H4 (cell line): ENCODE measurements around the gene DNAI1. TPM values are rescaled to one million over a fixed set of nuclear protein-coding genes. Genes with fewer than 3 reads are reported as not detected.

ENCODE experiments used
- DNase-seq: peaks from one replicate; pipeline ENCODE4 v3.0.0-alpha.2; 2015; ENCODE audit warnings: low spot score
- total RNA-seq: library from RNA; depleted of rRNA; stranded (reverse); fragments of >200 nt; shearing (Covaris generic); gene quantifications from 2 replicates; pipeline ENCODE4 v1.2.3, GENCODE V29; 2014

DNAI1 gene
- total RNA-seq, 1 experiment from 2014 or later, result 0.27 TPM

- DNase-seq, result no peak
These were observed 31.8 kb downstream of the DNAI1 start for GRCh38 chr9:34490360-34490759.

- no peak for DNase-seq
These were observed 32.2 kb downstream of the DNAI1 start for GRCh38 chr9:34490760-34491159.

GRCh38 chr9:34491596-34491995 lies 33.0 kb downstream of the DNAI1 start:
- no peak for DNase-seq

DNA sequence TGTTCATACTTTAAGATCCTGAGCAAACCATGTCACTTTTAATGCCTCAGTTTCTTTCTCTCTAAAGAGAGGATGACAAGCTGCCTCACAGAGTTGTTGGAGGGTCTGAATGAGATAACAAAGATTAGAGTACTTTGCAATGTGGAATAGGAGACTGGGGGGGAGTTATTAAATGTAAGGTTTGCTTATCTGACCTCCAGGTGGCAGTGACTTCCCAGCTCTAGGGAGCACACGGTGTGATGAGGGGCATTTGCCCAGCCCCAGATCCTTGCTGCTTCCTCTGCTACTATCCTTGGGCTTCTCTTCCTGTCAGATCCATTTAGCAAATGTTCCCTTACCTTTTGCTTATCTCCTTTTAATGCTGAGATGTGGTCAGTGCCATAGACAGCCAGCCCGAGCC lies 33.4 kb downstream of the DNAI1 start:
- DNase-seq, result no peak

DNA sequence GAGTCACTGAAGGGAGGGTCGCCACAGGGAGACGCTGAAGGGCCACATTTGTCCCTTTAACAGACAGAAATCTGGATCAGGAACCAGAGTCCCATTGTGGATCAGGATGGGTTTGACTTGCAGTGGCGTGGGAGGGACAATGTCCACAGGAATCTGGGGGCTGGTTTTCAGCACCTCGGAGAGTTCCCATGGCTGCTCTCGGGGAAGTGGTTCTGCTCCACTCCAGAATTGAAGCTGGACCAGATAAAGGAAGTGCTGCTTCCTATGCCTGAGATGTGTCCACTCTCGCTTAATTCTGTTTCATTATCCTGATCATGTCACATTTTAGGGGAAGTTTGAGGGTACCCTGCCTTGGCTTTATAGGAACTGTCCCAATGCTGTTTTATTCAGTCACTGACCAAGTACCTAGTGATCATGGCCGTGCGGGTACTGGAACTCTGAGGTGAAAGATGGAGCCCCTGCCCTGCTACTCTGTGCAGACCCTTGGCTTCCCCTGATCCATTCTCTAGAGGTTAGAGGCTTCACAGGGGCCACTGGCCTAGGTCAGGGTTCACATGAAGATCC lies 35.4 kb downstream of the DNAI1 start:
- DNase-seq, result no peak

GRCh38 chr9:34496149-34496712 lies 37.6 kb downstream of the DNAI1 start:
- no peak for DNase-seq

- DNase-seq, result no peak
These were observed 39.9 kb downstream of the DNAI1 start for GRCh38 chr9:34498553-34498952.

- no peak for DNase-seq
These were observed 40.5 kb downstream of the DNAI1 start for GRCh38 chr9:34499076-34499475.

DNA sequence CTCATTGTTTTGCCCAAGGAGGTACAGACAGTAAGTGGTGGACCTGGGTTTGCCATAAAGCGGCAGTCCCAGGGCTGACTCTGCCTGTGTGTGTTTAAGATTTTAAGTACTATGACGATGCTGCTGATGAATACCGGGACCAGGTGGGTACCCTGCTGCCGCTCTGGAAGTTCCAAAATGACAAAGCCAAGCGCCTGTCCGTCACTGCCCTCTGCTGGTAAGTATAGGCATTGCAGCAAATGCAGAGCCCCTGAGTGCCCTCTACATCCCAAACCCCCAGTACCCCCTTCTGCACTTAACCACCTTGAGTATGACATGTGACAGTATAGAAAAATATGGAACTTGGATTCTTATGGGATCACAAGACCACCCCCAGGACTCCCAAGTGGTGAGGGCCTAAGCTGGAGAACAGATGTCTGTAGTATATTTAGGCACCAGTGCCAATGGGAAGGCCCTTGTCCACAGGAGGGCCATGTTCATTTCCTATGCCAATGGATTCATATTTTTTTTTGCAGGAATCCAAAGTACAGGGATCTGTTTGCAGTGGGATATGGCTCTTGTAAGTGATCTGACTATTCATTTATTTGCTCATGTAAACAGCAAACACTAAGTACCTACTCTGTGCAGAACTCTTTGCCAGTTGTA lies 42.1 kb downstream of the DNAI1 start:
- DNase-seq, result peak; percentile 42

DNA sequence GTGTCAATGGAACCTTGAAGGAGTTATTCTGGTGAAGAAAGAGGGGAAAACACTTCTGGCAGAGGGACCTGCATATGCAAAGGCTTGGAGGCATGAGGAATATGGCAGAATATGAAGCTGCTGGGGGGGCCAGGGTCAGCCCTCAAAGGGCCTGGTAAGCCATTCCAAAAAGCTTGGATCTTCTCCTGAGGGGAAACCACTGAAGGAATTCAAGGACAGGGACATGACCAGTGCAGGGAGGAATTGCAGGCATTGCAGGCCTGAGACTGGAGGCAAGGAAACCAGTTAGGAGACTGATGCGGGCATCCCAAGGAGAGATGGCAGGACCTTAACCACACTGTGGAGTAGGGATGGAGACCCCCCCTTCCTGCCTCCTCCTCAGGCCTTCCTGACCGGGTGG lies 42.8 kb downstream of the DNAI1 start:
- no peak for DNase-seq

DNA sequence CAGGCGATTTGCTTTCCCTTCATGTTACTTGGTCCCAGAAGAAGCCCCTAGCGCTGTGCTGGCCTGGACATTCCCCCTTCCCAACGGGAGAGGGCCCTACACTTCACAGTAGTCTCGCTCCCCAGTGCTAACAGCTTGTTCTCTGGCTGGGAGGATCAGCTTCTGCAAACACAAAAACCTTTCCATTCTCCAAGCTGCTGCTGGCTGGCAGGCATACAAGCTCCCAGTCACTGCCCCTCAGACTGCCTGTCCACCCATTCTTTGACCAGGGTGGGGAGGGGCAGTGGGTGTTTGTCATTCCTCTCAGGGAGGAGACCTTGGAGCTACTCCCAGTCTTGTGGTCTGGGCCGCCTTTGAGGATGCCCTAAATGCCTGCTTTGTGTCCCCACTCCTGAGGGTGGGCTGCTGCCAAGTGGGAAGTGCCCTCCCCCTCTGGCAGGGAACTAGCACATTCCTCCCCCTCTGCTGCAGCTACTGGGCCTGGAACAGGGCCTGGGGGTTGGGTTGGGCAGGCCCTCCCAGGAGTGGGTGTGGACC lies 43.4 kb downstream of the DNAI1 start:
- DNase-seq, result peak; percentile 82

- no peak for DNase-seq
These were observed 43.9 kb downstream of the DNAI1 start for GRCh38 chr9:34502471-34502870.

DNA sequence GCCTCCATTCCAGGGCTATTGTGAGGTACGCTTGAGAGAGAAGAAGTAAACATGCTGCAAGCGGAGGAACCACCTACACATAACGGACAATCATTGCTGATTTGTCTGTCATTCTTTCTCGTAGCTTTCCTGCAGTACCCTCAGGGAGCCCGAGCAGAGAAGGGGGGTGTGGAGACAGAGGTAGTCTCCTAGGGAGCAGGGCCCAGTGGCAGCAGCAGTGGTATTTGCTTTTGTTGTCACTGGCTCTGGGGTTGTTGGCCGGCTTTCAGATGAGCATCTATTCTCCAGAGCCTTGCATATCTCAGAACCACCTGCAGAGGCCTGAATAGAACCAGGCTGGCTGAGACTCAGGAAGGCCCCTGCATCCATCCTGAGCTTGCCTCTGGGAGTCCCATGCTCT lies 44.3 kb downstream of the DNAI1 start:
- DNase-seq, result no peak

DNA sequence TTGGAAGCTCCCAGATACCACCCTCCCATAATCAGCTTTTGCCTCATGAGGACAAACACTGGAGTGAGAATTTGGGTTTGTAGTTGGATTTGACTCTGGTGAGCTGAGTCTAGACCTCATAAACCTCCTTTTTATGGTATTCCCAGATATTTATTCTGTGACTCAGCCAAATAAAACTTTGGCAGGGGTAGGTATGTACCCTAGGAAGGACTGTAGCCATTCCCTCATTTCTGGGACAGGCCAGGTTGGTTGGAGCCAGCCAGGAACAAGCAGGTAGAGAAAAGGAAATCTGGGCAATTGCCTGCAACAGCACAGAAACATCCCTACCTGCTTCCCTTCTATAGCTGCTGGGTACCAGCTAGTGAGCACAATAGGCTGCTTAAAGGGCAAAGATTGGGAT lies 44.8 kb downstream of the DNAI1 start:
- no peak for DNase-seq

DNA sequence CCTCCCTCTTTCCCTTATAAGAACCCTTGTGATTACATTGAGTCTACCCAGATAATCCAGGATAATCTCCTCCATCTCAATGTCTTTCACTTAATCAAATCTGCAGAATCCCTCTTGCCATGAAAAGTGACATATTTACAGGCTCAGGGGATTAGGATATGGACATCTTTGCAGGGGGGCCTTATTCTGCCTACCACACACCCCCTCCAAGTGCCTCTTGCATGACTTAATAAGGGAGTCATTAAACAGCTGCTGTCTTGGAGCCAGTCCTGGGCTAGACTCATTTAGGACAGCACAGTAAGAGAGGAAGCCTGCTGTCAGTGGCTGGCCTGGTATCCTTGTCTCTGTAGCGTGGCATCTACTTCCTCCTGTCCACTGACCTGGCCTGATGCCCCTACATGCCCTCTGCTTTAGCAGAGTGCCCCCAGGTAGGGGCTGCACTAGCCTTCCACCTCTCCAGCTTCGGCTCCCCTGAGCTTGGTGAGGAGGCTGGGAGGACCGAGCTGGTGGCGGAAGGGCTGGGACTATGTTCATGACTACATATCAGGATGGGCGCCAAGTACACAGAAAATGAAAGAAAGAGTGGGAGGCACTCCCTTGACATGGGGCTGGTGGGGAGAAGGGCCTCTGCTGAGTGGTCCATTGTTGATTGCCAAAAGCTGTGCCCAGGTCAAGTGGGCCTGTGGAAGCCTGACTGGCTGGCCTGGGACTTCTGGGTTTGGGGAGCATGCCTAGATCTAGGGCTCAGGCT lies 46.9 kb downstream of the DNAI1 start:
- DNase-seq, result no peak

GRCh38 chr9:34506623-34507022 lies 48.0 kb downstream of the DNAI1 start:
- DNase-seq, result no peak

DNA sequence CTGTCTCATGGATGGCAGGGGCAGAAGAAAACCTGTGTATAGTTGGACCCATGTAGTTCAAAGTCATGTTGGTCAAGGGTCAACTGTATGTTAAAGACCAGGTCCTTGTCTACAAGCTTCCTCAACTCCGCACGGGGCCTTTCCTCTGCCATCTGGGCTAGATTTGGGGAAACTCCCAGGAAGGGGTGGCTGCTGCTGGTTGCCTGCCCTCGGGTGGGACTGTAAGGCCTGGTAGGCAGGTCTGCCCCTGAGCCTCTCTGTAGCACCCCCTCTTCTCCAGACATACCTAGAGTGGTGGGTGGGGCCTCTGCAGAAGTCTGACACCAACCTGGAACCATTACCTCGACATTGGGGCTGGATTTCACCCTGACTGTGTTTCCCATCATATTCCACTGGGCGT lies 49.0 kb downstream of the DNAI1 start:
- no peak for DNase-seq

GRCh38 chr9:34507966-34508365 lies 49.4 kb downstream of the DNAI1 start:
- DNase-seq, result no peak

- no peak for DNase-seq
These were observed 49.9 kb downstream of the DNAI1 start for GRCh38 chr9:34508463-34508862.

DNA sequence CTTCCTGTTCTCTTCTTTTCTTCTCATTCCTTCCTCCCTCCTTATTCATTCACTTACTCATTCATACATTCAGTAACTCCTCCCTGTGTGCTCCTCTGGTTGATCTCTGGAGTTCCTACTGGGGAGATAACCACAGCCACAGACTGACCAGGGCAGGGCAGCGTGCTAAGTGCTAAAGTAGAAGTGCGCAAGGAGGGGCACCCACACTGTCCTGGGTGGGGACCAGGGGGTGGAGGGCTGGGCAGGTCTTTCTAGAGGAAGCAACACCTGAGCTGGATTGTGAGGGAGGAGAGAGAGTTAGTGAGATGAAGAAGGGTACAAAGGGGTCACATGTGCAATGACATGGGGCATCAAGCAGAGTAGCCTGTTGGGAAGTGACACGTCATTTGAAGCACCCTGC lies 50.3 kb downstream of the DNAI1 start:
- no peak for DNase-seq

- no peak for DNase-seq
These were observed 52.2 kb downstream of the DNAI1 start for GRCh38 chr9:34510497-34511468.
